ENCODE measurements around the gene GTF2F2.

Gene GTF2F2

GRCh38 chr13:45303026-45303425, 182.7 kb downstream of the GTF2F2 start:
- DNase-seq (ENCODE audit: low spot score): no peak

GRCh38 chr13:45303866-45304265, 183.6 kb downstream of the GTF2F2 start:
- DNase-seq (ENCODE audit: low spot score): no peak

DNA sequence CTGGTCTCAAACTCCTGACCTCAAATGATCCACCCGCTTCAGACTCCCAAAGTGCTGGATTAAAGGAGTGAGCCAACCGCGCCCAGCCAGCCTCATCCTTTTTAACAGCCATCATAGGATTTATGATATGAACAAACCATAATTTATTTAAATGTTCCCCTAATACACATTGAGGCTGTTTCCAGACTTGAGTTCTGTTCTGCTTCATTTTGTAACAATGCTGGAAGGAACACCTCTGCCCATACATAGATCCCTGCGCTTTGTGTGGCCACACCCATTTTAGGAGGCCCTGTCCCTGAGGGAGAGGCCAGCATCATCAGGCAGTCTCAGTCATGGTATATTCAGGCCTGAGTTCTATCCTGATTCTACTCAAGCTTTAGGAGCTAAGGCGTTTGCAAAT, 184.8 kb downstream of the GTF2F2 start:
- no peak for DNase-seq (ENCODE audit: low spot score)

DNA sequence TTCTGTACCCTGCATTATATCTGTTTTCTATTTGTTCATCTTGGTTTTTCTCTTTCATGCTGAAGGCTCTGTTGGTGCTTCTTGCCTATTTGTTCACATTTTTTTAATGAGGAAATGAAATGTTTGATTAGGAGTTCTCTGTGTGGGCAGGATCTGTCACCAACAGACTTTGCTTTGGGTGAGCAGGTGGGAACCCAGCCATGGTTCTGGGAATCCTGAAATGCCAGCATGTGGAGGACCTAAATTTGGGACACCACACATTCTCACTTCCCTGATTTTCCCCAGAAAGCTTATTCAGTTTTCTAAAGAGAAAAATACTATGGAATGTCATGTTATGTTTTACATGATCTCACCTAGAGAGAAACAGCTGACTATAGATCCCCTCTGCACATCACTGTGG, 186.7 kb downstream of the GTF2F2 start:
- DNase-seq (ENCODE audit: low spot score): no peak

GRCh38 chr13:45310341-45311131, 190.2 kb downstream of the GTF2F2 start:
- no peak for DNase-seq (ENCODE audit: low spot score)

DNA sequence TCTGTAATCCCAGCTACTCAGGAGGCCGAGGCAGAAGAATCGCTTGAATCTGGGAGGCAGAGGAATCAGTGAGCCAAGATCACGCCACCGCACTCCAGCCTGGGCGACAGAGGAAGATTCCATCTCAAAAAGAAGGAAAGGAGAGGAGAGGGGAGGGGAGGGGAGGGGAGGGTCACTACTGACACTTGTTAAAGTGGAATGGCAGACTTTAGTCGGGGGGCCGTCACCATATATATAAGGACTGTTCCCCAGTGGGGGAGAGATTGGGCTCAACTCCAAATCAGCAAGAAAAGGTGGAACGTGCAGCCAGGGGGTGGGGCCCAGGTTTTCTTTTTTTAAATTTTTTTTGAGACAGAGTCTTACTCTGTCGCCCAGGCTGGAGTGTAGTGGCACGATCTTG, 194.5 kb downstream of the GTF2F2 start:
- DNase-seq (ENCODE audit: low spot score): no peak

DNA sequence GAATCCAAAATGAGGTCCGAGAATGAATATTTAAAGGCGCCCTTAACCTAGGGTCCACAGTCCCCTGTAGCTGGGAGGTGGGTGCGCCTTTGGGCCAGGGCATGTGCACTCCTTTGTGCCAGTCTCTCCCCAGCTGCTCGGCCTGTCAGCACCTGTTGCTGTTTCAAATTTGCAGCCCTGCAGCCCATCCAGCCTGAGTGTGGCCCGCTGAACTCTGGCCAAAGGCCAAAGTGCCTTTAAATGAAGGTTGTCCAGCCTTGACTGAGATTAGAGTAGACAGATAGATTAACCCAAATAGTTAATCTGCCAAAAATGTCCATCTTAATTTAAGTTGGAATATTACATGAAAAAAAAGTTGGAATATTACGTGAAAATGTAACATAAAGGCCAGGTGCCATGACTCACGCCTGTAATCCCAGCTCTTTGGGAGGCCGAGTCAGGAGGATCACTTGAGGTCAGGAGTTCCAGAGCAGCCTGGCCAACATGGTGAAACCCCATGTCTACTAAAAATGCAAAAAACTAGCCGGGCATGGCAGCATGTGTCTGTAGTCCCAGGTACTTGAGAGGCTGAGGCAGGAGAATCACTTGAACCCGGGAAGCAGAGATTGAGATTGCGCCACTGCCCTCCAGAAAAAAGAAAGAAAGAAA, 195.3 kb downstream of the GTF2F2 start:
- DNase-seq (ENCODE audit: low spot score): no peak

- DNase-seq (ENCODE audit: low spot score): no peak
These were observed 196.0 kb downstream of the GTF2F2 start for GRCh38 chr13:45316338-45316737.

- no peak for DNase-seq (ENCODE audit: low spot score)
These were observed 196.7 kb downstream of the GTF2F2 start for GRCh38 chr13:45316996-45317395.

DNA sequence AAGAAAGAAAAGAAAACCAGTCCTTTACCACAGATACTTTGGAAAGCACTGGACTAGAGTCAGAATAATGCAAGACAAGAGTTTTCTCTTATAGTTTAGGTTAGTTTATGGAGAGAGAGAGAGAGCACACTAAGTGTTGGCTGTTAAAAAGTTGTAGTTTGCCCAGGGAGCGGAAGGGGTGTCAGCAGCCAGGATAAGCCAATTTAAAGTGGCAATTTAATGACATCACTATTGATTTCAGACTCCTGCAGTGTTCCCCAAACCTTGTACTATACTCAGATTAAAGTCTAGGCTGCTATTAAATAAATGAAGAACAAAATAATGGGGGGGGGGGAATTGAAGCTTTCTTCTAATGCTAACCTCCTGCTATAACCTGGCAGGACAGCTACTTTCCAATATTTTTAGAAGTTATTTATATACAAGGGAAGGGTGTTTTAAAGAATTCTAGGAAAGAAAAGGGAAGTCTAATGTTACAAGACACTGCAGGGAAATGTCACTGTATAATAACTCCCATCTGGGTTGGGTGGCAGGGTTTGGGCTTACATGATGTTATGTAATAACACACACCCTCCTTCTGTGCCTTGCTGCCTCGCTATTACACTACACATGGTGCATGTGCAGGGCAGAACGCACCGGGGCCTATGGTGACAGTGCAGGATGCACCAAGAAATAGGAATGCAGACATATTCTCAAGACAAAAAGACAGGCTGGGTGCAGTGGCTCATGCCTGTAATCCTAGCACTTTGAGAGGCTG, 200.7 kb downstream of the GTF2F2 start:
- no peak for DNase-seq (ENCODE audit: low spot score)

DNA sequence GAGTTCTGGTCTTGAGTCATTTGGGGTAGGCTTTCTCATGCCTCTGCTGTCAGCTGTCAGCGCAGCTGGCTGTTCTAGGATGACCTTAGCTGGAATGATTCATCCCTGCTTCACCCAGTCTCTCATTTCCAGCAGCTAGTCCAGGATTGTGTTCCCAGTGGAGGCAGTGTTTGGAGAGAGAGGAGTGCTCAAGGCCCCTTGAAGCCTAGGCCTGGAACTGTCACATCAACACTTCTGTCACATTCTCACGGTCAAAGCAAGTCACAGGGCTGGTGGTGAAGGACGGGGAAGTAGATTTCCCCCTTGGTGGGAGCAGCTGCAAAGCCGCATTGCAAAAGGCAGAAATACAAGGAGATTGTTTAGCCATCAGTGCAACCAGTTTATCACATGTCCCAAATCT, 205.5 kb downstream of the GTF2F2 start:
- no peak for DNase-seq (ENCODE audit: low spot score)

GRCh38 chr13:45327253-45327955, 207.1 kb downstream of the GTF2F2 start:
- DNase-seq (ENCODE audit: low spot score): no peak

DNA sequence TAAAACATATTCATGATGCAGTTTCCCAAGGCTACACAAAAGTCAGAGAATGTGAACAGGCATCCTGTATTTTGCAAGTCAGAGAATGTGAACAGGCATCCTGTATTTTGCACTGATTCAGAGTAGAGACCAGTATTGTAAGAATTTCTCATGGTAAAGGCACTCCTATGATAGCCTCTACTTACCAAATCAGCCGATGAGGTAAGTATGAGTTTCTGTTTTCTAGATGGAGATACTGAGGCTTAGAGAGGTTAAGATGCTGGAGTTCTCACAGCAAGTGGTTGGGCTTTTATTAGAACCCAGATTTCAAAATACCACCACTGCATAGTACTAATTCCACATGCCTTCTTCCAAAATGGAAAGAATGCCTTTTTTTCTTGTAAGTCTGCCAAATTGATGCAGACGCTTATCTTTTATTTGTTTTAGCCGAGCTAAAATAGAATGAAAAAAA, 208.4 kb downstream of the GTF2F2 start:
- DNase-seq (ENCODE audit: low spot score): no peak

- DNase-seq (ENCODE audit: low spot score): no peak
These were observed 210.9 kb downstream of the GTF2F2 start for GRCh38 chr13:45331123-45331619.

DNA sequence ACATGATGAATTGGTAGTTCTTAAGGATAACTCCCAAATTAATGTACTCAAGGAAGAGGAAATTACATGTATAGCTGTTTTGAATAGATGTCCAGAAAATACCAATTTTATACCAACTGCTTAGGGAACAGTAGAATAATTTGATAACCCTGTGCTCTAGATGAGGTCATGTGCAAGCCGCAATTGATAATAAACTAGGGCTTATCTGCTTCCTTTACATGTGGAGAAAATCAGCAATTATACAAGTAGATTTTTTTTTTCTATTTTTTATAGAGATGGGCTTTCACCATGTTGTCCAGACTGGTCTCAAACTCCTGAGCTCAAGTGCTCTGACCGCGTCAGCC, 211.4 kb downstream of the GTF2F2 start:
- no peak for DNase-seq (ENCODE audit: low spot score)

DNA sequence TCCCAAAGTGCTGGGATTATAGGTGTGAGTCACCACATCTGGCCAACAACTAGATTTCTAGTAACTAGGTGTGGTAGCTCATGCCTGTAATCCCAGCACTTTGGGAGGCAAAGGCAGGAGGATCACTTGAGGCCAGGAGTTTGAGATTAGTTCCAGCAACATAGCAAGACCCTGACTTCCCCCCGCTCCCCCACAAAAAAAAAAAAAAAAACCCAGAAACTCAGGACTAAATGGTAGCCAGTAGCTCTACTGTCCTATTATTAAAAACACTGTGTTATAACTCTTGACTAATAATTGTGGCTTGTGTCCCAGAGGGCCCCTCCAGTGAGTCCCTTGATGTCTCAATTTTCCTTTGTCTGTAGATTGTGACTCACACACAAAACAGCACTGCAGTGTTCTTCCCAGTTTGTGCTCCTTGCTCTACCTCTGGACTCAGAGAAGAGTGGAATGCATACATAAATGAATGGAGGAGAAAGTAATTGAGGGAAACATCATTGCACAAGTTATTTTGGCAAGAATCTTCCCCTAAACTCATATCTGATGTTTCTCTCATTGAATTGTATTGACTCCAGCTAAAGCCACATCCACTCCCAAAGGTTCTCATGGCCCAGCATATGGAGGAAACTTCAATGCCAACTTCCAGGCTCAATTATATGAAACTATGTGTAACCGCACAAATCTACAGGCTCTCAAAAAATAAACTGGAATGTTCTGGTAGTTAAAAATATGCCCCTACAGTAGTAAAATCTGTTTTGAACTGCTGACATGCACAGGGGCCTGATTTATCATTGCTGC, 211.9 kb downstream of the GTF2F2 start:
- peak; percentile 77 for DNase-seq (ENCODE audit: low spot score)

- DNase-seq (ENCODE audit: low spot score): no peak
These were observed 212.5 kb downstream of the GTF2F2 start for GRCh38 chr13:45332831-45333219.

GRCh38 chr13:45333251-45333976, 213.1 kb downstream of the GTF2F2 start:
- DNase-seq (ENCODE audit: low spot score): no peak

Data from kidney capillary endothelial cell (primary cell).